GM12864 (cell line): ENCODE data around the gene CLEC9A.

ENCODE experiments used
- DNase-seq: peaks from one replicate; pipeline ENCODE4 v3.0.0-alpha.2; 2011; ENCODE audit warnings: low read depth
- H3K4me3 ChIP-seq: 2 replicates; pipeline ENCODE4 v1.5.1; 2011; ENCODE audit warnings: mild to moderate bottlenecking, low read depth, low read length, control low read depth
- TF ChIP-seq, protein P1 (sequence below): IDR thresholded peaks from 2 replicates; pipeline ENCODE4 v1.5.1; 2011; ENCODE audit warnings: low read depth, mild to moderate bottlenecking, moderate library complexity, low read length, control low read depth, inconsistent platforms; ENCODE audit errors: missing control alignments

CLEC9A gene

DNA sequence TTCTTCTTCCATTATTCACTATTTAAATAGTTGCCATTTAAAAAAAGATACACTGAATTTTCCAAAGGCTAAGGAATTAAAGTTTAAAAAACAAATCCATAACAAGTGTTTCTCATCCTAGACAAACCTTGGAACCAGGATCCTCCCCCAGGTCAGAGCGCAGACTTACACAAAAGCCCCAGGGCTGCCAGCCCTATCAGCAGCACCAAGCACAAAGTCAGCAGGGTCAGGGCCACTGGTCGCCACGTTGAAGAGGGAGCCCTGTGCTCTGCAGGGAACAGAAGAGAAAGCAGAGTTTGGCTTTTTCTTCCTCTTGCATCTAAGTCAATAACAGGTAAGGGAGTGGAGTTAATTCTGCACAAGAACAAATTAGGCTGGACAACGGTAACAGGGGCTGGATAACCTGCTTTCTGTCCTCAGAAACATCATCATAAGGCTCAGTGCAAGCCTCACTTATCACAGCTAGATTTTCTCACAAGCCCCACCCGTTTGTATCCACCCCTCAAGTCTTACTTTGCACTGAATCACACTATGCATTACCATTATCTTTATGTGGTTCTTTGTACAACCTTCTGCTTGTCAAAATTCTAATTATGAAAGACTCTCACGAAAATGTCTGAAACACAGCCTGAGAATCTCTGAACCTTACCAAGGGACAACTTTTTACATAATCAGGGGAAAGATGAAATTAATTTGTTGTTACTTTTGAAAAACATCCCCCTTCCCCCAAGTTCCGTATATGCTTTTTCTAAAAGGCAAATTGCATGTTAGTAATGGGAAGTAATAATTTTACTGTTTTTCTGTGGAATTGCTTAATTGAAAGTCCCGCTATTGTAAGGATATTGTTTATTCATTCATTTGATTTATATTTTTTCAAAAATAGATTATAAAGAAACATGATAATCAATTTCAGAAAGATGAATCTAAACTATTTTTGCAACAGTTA is 58.7 kb downstream of the CLEC9A start:
- TF ChIP-seq, protein P1, sequence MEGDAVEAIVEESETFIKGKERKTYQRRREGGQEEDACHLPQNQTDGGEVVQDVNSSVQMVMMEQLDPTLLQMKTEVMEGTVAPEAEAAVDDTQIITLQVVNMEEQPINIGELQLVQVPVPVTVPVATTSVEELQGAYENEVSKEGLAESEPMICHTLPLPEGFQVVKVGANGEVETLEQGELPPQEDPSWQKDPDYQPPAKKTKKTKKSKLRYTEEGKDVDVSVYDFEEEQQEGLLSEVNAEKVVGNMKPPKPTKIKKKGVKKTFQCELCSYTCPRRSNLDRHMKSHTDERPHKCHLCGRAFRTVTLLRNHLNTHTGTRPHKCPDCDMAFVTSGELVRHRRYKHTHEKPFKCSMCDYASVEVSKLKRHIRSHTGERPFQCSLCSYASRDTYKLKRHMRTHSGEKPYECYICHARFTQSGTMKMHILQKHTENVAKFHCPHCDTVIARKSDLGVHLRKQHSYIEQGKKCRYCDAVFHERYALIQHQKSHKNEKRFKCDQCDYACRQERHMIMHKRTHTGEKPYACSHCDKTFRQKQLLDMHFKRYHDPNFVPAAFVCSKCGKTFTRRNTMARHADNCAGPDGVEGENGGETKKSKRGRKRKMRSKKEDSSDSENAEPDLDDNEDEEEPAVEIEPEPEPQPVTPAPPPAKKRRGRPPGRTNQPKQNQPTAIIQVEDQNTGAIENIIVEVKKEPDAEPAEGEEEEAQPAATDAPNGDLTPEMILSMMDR: no peak
- no peak overlapping the region for H3K4me3 ChIP-seq
- no peak for DNase-seq

DNA sequence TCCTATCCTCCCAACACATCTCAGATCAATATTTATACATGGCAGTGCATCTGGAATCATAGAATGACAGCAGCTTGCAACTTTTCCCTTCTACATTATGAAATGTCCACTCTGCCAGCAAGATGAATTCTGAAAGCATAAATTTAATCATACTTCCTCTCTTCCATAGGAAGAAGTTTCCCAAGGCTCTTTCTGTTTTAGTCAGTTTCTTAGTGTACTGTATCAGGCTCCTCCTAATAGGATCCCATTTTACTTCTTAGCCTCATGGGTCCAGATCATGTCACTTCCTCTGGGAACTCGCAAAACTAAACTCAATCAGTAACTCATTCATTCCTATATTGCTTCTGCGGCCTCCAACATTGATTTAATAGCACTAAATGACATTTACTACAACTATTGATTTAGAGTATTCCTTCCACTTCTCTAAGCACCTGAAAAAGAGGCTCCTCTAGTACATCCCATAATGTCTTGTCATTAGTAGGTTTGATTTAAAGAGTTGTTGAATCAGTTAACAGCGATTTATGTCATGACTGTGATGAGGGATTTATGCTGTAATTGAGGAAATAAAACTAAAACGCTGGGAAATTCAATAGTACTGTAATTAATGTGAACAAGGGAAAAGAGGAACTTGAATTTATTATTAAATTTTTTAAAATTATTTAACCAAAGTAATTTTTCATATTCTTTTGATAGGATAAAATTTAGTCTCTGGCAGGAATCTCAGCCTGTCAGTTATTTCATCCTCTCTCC is 64.3 kb downstream of the CLEC9A start:
- no peak for DNase-seq
- TF ChIP-seq, protein P1: no peak
- H3K4me3 ChIP-seq: no peak overlapping the region

DNA sequence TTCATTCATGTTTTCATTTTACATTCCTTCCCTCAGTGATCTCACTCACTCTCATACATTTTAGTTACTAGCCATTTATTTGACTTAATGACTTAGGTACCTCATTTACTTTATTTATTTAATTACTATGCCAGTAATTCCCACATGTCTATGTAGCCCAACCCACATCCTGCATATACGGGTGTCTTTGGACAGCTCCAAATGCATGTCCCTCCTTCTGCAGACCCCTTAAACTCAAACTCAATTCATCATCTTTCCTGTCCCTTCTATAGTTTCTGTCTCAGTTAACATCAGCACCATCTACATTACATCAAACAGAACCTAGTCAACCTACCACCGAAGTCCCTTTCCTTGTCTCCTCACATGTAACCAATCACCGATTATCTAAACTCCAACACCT is 65.5 kb downstream of the CLEC9A start:
- TF ChIP-seq, protein P1: no peak
- DNase-seq: no peak
- no peak overlapping the region for H3K4me3 ChIP-seq

DNA sequence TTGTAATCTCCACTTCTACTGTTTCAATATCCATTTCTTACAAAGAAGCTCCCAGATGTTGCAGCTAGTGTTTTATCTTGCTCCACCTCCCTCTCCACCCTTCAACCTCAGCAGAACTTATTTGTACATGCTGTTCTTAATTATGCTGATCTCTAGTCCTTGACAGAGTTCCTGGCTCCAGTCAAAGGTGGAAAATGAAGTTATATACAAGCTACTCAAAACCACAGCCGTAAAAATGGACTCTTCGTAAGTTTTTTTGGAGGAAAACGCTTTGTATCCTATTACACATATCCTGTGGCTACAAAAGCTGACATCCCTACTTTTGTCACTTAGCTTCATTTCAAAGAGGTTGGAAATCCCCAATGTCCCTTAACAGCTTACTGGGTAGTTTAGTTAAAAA is 67.0 kb downstream of the CLEC9A start:
- TF ChIP-seq, protein P1: no peak
- no peak overlapping the region for H3K4me3 ChIP-seq

GRCh38 chr12:10098791-10099190 is 68.3 kb downstream of the CLEC9A start, which contains the start of gene CLEC1A:
Gene CLEC1A, minus strand, starts transcription at chr12:10098985. Its CDS starts 63 bp downstream, at chr12:10098922.
- TF ChIP-seq, protein P1: no peak
- no peak for DNase-seq
- H3K4me3 ChIP-seq: no peak within 1 kb of the TSS

More for the DNA sequence above, 67.0 kb downstream of the CLEC9A start:
- DNase-seq: no peak

DNA sequence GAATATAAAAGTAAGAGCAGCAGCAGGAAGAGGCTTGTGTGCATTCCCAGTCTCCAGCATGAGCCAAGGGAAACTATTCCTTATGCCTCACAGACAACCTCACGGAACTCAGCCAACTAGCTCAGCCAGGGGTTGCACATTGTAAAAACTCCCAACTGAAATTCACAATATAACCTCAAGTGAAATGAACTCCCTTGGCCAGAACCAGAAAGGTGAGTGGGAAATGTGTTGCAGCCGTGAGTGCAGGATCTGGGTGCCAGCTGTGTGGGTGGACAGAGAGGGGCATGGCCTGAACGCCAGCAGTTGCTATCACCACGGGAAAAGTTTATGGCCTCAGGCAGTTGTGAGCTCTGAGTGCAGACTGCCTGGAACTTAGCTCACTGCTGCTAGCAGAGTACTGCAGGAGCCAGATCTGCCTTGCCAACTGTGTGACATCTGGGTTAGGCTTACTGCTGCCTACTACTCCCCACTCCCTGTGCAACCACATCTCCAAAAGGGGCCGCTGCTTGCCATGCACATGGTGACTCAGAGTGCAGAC is 70.6 kb downstream of the CLEC9A start:
- no peak overlapping the region for H3K4me3 ChIP-seq
- no peak for DNase-seq
- TF ChIP-seq, protein P1: no peak
